HG02870 (cell line): ENCODE measurements around the gene CHMP5.

Source experiments
- ATAC-seq: cut with Tn5 transposase; IDR thresholded peaks from one replicate; pipeline ENCODE4 v1.9.1; 2021; ENCODE audit warnings: mild to moderate bottlenecking, moderate library complexity; ENCODE audit not compliant: unreplicated experiment

The CHMP5 gene

DNA sequence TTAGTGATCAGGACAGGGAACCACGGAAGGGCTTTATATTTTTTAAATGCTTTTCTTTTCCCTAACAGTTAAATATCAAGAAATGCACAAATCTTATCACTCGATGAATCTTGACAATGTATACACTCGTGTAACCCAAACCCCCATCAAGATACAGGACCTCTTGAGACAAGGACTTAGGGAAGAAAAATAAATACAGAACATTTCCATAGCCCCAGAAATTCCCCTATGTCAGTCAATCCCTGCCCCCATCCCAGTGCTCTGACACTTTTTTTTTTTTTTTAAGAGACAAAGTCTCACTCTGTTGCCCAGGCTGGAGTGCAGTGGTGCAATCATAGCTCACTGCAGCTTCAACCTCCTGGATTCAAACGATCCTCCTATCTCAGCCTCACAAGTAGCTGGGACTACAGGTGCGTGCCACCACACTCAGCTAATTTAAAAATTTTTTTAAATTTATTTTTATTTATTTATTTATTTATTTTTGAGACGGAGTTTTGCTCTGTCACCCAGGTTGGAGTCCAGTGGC is 22.2 kb upstream of the CHMP5 start:
- no peak for ATAC-seq

DNA sequence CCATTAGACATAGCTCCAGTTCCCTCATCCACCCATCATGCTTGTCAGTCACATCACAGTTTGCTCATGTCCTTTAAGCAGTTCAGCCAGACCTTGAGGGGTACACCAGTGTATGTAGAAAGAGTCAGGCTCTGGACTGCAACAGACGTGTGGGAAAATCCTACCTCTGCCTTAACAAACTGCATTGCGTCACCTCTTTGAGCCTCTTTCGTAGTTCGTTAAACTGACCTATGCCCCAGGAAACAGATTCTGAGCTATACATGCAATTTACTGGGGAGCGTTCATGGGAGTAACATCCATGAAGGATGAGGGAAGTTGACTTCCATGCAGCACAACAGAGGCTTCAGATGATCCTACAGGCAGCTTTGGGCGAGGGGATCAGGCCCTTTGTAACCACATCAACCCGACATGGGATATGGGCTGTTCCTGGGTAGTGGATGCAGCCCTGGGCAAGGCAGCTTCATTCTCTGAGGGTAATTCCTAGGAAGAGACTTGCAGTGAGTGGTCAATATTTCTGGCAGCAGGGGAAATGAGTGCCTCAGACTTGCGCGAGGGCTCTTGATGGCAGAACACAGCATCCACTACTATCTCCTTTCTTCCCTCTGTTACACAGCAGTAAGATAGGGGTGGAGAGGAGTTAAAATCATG is 20.6 kb upstream of the CHMP5 start:
- ATAC-seq: no peak

GRCh38 chr9:33245341-33245740 is 19.5 kb upstream of the CHMP5 start:
- no peak for ATAC-seq

GRCh38 chr9:33246269-33246860 is 18.5 kb upstream of the CHMP5 start:
- ATAC-seq: no peak

GRCh38 chr9:33248606-33249005 is 16.2 kb upstream of the CHMP5 start:
- ATAC-seq: no peak

DNA sequence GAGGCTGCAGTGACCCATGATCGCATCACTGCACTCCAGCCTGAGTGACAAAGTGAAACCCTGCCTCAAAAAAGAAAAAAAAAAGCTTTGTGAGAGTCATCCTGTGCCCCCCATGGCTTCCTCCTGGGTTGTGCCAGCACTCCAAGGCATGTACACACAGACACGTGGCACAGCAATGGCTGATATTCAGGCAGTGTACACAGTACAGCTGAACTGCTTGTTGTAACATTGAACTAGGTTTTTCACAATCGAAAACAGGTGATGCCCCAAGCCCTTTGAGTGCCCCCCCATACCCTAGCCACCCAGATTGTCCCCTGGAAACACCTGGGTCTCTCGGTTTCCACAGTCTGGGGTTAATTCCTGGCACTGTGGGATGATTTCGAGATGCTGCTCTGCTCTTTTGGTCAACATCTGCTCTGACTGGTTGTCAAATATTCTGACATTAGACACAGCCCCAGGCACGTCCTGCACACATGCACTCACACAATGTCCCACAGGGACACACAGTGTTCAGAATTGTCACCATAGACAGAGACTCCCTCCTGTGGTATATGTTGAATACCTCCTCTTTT is 15.7 kb upstream of the CHMP5 start:
- ATAC-seq: no peak

DNA sequence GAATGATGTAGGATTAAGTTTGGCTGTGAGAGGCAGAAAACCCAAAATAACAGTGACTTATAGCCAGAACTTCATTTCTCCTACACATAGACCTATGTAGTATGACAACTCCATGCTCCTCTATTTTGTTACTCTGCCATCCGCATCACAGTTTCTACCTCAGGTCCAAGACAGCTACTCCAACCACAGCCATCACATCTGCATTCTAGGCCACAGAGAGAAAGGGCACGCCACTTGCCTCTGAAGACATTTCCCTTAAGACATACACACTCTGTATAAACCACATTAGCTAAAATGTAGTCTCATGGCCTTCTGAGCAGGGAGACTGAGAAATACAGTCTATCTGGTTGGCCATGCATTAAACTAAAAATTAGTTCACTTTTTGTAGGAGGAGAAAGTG is 14.9 kb upstream of the CHMP5 start:
- peak; percentile 37 for ATAC-seq

DNA sequence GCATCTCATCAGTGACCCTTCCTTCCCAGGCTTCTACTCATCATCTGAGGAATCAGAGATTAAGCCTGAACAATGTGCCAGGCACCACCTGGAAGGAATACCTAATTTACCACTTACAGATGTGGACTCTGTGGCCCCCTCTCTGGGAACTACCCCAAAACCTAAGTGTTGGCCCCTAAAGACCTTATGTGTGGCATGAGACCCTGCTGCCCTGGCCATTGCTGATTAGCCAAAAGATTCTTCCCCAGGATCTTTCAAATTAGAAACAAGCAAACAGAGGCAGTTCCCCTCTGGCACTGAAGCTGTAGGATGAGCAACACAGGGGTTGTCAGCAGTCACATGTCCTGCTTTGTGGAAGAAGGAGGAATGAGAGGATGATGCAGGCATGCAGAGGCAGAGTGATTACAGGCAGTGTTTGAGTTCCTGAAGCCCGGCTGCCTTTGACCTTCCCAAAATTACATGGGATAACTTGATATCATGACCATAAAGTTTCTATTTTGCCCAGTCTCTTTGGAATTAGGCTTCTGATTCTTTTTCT is 14.3 kb upstream of the CHMP5 start:
- no peak for ATAC-seq

- ATAC-seq: no peak
Measured at GRCh38 chr9:33254211-33254610, 10.6 kb upstream of the CHMP5 start.

GRCh38 chr9:33255014-33255413 is 9.8 kb upstream of the CHMP5 start:
- ATAC-seq: no peak

DNA sequence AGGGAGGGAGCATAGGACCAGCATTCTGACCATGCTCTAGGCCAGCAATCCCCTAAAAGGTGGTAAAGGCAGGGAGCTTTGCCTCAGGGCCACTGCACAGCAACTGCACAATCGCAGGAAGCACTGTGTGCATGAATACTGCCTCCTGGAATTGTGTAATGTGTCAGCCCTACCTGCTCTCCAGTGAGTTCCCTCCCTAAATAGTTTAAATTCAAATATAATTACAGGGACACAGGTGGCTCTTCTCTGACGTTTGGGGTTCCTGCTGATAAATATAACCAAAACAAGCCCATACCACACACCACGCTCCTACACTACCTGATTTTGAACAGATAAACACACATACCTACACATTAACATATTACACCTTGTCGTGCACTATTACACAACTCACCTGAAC is 9.4 kb upstream of the CHMP5 start:
- no peak for ATAC-seq

DNA sequence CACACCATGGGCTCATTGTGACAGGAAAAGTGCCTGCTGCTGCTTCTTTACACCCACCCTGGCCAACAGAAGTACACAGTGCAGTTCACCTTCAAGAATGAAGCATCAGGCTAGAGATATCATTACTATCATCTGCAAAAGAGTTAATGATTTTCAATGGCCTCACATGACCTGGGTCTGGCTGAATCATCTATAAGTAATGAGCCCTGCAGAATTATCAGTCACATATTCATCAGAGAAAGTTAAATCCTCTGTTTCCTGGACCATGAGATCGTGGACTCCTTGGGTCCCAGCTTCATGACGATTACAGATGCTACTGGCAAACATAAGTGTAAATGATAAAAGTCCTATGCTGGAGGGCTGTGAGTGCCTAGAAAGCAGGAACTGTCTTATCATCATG is 8.6 kb upstream of the CHMP5 start:
- ATAC-seq: no peak

DNA sequence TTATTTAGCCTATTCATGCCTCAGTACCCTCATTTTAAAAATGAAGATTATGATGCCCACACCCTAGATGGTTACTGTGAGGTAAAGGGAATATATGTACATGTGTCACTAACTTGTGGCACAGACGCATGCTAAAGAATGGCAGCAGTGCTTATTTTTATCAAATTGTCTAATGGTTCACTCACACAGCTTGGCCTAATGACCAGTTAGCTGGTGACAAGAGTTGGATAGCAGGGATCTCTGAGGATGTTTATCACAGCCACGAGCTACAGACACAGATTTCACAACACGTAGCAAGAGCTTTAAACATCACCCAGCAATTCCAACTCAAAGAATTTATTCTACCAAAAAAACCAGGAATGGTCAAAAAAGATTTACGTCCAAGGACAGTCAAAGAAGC is 7.6 kb upstream of the CHMP5 start:
- ATAC-seq: no peak

GRCh38 chr9:33260372-33260771 is 4.5 kb upstream of the CHMP5 start:
- no peak for ATAC-seq

GRCh38 chr9:33263131-33264002 is 1.5 kb upstream of the CHMP5 start:
- no peak for ATAC-seq

- ATAC-seq: peak; percentile 28
Measured at GRCh38 chr9:33264003-33264472, 811 bp upstream of the CHMP5 start.

DNA sequence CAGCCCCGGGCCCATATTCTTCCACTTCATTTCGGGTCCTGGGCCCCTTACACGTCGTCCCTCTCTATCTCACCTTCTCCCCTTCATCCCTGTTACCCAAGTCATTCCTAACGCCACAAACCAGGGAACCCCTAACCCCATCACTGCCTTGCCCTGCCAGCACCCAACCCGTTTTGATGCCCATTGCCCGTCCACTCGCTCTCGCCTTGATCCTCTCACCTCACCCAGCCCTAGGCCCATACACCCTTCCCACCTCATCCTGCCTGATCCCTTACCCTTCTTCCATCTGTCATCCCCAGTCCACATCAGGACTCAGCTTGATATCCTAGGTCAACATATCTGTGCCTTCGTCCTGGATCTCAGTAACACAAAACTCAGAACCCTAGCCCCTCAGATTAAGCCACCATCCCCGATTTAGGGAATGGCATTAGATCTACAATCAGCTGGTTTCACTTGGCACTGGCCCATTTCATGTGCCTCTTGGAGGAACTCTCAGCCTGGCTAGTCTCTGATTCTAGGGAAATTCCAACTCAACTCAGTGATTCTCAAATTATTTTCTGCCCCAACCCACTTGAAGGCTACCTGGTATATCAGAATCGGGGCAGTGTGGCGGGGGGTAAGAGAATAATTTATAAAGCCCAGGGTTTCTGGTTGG is 489 bp downstream of the CHMP5 start:
- no peak for ATAC-seq

GRCh38 chr9:33267151-33267767 is 2.4 kb downstream of the CHMP5 start:
- no peak for ATAC-seq

- no peak for ATAC-seq
Measured at GRCh38 chr9:33270146-33270545, 5.3 kb downstream of the CHMP5 start.

DNA sequence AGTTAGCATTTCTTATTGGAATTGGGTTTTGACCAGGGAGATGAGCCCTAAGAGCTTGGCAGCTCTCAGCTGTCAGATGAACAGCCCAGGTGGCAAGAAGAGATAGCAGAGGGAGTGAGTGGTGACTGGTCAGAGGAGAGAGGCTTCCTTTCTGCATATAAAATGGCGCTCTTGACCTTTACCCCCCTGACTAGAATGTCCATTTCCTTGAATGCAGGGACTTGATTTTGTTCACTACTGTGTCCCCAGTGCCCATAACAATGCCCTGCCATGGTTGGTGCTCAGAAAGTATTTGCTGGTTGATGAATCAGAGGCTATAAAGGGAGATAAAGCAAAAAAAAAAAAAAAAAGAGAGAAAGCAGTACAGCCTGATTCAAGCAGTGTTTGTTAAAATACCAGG is 7.2 kb downstream of the CHMP5 start:
- ATAC-seq: no peak
